Stimulated activated naive CD8-positive, alpha-beta T cell treated with anti-CD3 and anti-CD28 coated beads, Interleukin-15, amount 100 ng/mL, for 72 hours (primary cell): ENCODE measurements around the gene RAD18.
A peak's percentile ranks its signal among the peaks of the same experiment; 100 is the strongest.

Experiments
- ATAC-seq: fragments of 150-1000 bp; cut with Tn5 transposase; 2 replicates; pipeline ENCODE4 v1.10.0; 2021; ENCODE audit warnings: mild to moderate bottlenecking, moderate library complexity
- DNase-seq, 2 donors: peaks; one replicate each; pipeline ENCODE4 v3.0.0; 2021 to 2022
- H3K27ac Mint-ChIP-seq, 2 donors: one replicate each; pipeline ENCODE4 v1.8.0; 2022; ENCODE audit warnings: mild to moderate bottlenecking in 2 of 2, mixed read lengths in 2 of 2, moderate library complexity in 2 of 2
- H3K27me3 Mint-ChIP-seq: one replicate; pipeline ENCODE4 v1.8.0; 2022; ENCODE audit warnings: mixed read lengths
- H3K4me1 Mint-ChIP-seq: one replicate; pipeline ENCODE4 v1.8.0; 2022; ENCODE audit warnings: mild to moderate bottlenecking, mixed read lengths
- H3K4me3 Mint-ChIP-seq, 2 donors: one replicate each; pipeline ENCODE4 v1.8.0; 2022; ENCODE audit warnings: mild to moderate bottlenecking in 2 of 2, mixed read lengths in 2 of 2, moderate library complexity in 1 of 2
- H3K9me3 Mint-ChIP-seq, 2 donors: one replicate each; pipeline ENCODE4 v1.8.0; 2022; ENCODE audit warnings: mixed read lengths in 2 of 2

The RAD18 gene

DNA sequence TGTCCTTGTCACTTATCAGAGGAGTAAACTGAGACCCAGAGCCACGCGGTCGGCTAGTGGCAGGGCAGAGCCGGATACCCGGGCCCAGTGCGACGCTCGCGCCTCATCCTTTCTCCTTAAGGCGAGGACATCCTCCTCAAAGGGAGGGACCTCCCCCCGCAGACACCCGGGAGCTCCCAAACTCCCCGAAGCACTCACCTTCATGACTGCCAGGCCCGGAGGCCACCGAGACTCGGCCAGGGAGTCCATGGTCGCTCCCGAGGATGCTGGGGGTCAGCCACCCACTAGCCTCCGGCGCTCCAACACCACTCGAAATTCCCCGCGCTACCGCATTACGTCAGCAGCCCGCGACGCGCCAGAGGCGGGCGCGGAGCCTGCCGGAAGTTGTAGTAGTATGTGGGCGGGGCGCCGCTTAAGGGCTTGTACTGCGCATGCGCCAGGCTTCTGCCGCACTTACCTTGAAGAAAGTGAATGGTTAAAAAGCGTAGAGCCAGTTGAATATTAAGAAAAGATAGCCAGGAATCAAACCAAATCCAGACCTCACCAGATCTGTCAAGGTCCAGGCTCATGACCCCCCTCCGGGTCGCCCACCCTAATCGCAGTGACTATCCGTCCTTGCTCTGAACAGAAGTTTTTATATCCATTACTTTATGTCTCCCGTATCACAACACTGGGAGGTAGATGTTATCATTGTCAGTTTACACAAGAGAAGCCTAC, at the start of gene RAD18:
TSS of gene RAD18 (minus strand) at position 336 of the 717 bp plus-strand sequence. CDS start at position 249, 87 bp downstream.
- Mint-ChIP-seq H3K4me3 (peak within 1 kb of the TSS; percentile 96 to 98), H3K27me3 (peaks cover 7% of the 10 kb centered on the region), H3K27ac (peak within 1 kb of the TSS; percentile 94 to 99), H3K4me1 (peaks cover 44% of the 10 kb centered on the region), H3K9me3 (no peaks in the 10 kb centered on the region)
- DNase-seq (peak; percentile 91 to 94), ATAC-seq (peak; percentile 94)

- Mint-ChIP-seq H3K9me3 (no peaks in the 10 kb centered on the region), H3K4me3 (no peak overlapping the region), H3K27ac (no peak overlapping the region), H3K4me1 (peaks cover 9% of the 10 kb centered on the region), H3K27me3 (no peaks in the 10 kb centered on the region)
- ATAC-seq (peak; percentile 67), DNase-seq (no peak)
These were observed 49.2 kb upstream of the RAD18 start for GRCh38 chr3:9012521-9012920.

DNA sequence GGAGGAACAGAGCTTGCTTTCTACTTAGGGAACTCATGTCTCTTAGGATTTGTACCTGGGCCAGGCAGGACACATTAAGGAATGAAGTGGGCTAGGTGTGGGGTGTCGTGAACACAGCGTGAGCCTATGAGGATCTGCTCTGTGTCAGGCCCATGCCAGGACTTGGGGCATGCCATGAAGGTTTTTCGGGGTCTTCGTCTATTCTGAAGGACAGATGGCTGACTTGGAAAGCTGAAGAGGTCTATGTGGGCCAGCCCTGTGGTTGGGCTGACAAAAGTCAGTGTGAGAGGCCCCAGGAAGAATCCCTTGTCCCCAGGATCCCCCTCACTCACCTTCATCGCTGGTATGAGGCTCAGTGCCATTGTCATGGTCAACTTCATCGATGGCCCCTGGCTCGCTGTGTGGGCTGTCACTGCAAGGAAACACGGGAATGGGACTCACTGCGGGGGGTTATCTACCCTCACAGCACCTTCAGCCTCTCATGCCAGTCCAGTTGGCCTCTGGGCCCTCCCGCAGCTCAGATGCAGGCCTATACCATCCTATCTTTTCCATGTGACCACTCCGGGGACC, 46.8 kb upstream of the RAD18 start:
- peaks cover 9% of the 10 kb centered on the region for H3K4me1 Mint-ChIP-seq
- no peak overlapping the region for H3K27ac Mint-ChIP-seq
- H3K4me3 Mint-ChIP-seq = no peak overlapping the region
- no peaks in the 10 kb centered on the region for H3K9me3 Mint-ChIP-seq
- no peak for DNase-seq
- ATAC-seq = no peak
- no peaks in the 10 kb centered on the region for H3K27me3 Mint-ChIP-seq

DNA sequence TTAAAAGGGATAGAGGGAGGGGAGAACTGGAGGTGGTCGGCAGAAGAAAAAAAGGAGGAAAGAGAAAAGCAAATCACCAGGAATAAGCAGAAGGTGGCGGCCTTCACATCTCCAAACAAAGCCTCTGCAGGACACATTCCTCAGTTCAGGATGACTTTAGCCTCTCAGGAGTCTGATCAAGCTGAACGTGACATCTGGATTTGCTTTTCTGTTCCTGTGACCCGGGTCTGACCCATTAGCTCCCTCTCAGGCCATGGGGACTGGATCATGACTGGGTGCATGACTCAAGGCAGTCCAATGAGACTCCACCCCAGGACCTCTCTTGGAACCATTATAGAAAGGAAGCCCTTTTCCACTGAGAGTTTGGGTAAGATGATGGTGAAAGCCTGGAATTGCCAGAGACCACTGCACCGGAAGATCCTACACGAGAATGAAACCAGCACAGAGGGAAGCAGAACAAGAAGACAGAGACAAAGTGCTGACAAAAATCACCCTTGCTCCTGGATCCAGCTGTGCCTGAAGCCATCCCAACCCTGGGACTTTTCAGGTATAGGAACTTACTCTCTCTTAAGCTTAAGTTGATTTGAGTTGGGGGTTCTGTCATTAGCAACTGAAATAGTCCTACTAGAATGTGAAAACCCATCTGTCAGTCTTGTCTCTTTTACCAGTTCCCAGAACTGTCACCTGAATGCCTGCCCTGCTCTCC, 45.4 kb upstream of the RAD18 start:
- Mint-ChIP-seq H3K4me1 (peaks cover 9% of the 10 kb centered on the region), H3K27me3 (no peaks in the 10 kb centered on the region), H3K4me3 (no peak overlapping the region), H3K27ac (no peak overlapping the region), H3K9me3 (no peaks in the 10 kb centered on the region)
- DNase-seq (no peak), ATAC-seq (no peak)

DNA sequence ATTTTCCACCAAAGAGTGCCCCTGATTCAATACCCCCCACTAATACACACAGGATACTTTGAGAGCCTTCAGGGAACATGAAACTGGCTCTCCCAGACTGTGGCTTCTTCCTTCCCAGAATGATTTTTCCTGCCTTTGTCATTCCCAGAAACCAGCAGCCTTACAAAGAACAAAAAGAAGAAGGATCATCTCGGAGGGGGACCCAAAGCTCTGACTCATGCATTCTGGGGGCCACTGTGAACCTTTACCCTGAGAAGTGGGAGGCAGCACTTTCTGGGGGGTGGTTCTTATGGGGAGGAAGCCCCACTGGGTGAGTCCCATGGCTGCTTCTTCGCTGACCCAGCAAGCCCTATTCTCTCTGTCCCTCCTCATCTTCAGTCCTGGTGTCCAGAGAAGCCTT, 44.7 kb upstream of the RAD18 start:
- Mint-ChIP-seq H3K27me3 (no peaks in the 10 kb centered on the region), H3K27ac (peak overlapping the region; percentile 2 to 27)

DNA sequence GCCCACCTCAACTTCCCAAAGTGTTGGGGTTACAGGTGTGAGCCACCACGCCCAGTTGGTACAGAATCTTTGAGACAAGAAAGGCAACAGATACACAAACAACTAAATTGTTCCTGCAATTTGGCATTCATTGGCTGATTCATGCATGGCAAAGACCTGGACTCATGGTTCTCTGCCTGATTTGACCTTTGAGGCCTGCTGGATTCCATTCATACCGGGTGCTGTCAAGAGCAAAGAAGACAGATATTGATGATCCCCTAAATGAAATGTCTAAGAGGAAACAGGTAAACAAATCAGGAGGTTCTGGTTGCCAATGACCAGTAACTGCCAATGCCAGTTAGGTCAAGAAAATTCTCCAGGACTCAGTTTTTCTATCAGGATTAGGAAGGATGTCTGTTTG, 43.9 kb upstream of the RAD18 start:
- H3K4me1 Mint-ChIP-seq = peaks cover 3% of the 10 kb centered on the region
- H3K4me3 Mint-ChIP-seq = no peak overlapping the region
- no peak overlapping the region for H3K27ac Mint-ChIP-seq
- no peak for ATAC-seq
- H3K9me3 Mint-ChIP-seq = no peaks in the 10 kb centered on the region
- H3K27me3 Mint-ChIP-seq = no peaks in the 10 kb centered on the region
- DNase-seq = no peak

More for the DNA sequence above, 44.7 kb upstream of the RAD18 start:
- Mint-ChIP-seq H3K9me3 (no peaks in the 10 kb centered on the region), H3K4me3 (no peak overlapping the region), H3K4me1 (peaks cover 9% of the 10 kb centered on the region)
- ATAC-seq (no peak), DNase-seq (no peak)

DNA sequence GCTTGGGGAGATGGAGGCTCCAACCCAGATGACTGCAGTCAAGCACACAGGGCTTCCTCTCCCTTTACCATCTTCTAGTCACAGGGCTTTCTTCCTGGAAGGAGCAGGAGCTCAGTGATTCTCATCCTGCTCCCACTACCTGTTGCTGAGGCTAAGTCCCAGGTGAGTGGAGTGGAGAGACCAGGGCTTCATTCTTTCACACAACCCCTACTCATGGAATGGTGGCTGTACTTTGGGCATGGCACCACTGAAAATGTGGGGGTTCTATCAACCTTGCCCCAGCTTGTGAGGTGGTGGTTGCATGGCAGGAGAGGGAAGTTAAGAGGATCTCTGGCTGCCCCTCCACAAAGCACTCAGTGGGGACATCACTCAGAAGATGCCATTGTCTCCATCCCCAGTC, 36.8 kb upstream of the RAD18 start:
- H3K27ac Mint-ChIP-seq = no peak overlapping the region
- DNase-seq (no peak), ATAC-seq (no peak)
- no peaks in the 10 kb centered on the region for H3K9me3 Mint-ChIP-seq
- no peak overlapping the region for H3K4me3 Mint-ChIP-seq
- H3K4me1 Mint-ChIP-seq = no peaks in the 10 kb centered on the region
- no peaks in the 10 kb centered on the region for H3K27me3 Mint-ChIP-seq

DNA sequence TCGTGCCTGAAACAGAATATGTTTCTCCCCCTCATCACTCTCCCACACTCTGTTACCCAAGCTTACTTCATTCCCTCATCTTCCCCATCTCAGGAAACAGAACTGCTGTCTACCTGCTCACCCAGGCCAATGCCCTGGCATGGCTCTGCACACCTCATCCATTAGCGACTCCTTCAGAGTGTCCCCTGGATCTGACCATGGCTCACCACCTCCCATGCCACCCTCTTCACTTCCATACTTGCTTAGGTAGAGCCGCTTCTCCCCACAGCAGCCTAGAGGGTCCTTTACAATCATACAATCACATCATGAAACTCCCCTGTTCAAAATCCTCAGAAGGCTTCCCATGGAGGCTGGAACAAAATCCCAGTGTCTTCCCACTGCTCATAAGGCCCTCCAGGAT, 33.9 kb upstream of the RAD18 start:
- Mint-ChIP-seq H3K4me3 (no peak overlapping the region), H3K4me1 (no peaks in the 10 kb centered on the region), H3K27me3 (no peaks in the 10 kb centered on the region), H3K27ac (no peak overlapping the region), H3K9me3 (no peaks in the 10 kb centered on the region)
- DNase-seq = no peak
- ATAC-seq = no peak

DNA sequence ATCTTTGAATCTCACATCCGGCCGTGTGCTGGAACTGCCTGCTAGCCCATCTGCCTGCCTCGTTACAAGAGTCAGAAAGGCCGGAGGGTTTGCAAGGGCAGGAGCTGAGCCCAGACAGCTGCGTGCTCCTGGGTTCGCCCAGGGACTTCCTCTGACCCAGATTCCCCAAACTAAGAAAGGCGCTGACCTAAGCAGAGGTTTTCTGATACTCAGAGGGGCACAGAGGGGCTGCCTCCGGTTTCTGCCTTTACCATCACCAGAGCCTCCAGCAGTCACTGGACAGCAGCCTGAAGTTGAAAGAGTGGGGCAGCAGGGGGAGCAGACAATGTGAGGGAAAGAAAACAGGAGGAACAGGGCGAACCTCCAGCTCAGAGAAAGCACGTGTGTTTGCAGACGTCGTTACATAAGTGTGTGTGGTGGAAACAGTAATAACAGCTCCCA, 33.4 kb upstream of the RAD18 start:
- ATAC-seq (no peak), DNase-seq (no peak)
- Mint-ChIP-seq H3K27me3 (no peaks in the 10 kb centered on the region), H3K4me3 (no peak overlapping the region), H3K27ac (no peak overlapping the region), H3K9me3 (no peaks in the 10 kb centered on the region), H3K4me1 (no peaks in the 10 kb centered on the region)

GRCh38 chr3:8996216-8996615, 32.9 kb upstream of the RAD18 start:
- H3K27me3 Mint-ChIP-seq = no peaks in the 10 kb centered on the region
- ATAC-seq = no peak
- H3K27ac Mint-ChIP-seq = no peak overlapping the region
- no peaks in the 10 kb centered on the region for H3K9me3 Mint-ChIP-seq
- no peak overlapping the region for H3K4me3 Mint-ChIP-seq
- DNase-seq = no peak
- H3K4me1 Mint-ChIP-seq = no peaks in the 10 kb centered on the region

DNA sequence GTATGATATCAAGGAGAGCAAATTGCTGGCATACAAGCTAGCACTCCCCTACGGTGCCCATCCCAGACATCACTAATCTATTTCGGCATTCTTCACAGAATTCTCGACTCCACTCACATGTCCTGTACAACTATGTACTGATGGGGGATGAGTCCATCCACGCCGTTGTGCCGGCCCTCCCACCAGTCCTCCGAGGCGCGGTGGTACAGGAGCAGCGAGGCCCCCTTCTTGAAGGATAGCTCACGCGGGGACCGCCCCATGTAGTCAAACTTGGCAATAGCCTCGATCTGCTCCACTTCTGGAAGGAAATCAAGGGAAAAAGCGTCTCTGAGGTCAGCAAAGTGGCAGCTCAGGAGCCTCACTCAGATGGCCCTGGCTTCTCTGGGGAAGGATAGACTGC, 31.0 kb upstream of the RAD18 start:
- Mint-ChIP-seq H3K9me3 (no peaks in the 10 kb centered on the region), H3K27ac (no peak overlapping the region), H3K4me1 (no peaks in the 10 kb centered on the region), H3K27me3 (no peaks in the 10 kb centered on the region), H3K4me3 (no peak overlapping the region)
- no peak for ATAC-seq
- DNase-seq = no peak

DNA sequence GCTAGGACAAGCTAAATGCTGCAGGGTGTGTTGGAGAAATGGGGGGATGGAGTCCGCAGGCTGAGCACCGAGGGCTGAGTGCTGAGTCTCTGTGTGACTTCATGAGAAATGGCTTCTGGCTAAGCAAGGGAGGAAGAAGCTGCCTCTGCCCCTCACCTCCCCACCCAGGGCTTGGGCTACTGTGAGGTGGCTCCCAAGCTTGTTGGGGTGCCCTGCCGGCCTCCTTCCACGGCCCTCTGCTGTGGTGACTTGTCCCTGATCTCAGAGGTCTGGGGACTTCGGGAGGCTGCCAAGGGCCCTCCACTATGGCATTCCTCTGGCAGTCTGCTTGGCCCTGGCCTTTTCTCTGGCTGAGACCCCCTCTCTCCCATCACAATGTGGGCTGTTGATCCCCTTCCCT, 30.1 kb upstream of the RAD18 start:
- DNase-seq (no peak), ATAC-seq (no peak)
- no peaks in the 10 kb centered on the region for H3K4me1 Mint-ChIP-seq

DNA sequence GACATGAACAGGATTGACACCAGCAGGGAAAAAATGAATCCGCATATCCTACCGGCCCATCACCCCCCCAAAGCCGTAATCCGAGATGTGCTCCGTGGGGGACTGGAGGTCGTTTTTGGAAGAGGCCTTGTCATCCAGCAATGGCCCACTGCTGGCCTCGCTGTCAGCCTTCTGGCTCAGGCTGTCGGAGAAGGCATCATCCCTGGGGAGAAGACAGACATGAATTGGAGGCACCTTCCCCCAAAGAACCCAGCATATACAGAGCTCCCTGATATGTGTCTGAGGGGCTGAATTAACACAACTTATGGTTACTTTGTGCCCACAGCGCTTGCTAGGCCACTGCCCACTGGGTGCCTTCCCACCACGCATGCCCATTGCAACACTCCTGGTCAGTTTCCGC, 29.6 kb upstream of the RAD18 start:
- ATAC-seq (no peak), DNase-seq (no peak)
- Mint-ChIP-seq H3K4me1 (no peaks in the 10 kb centered on the region), H3K4me3 (no peak overlapping the region), H3K9me3 (no peaks in the 10 kb centered on the region), H3K27me3 (no peaks in the 10 kb centered on the region), H3K27ac (no peak overlapping the region)

More for the DNA sequence above, 30.1 kb upstream of the RAD18 start:
- Mint-ChIP-seq H3K9me3 (no peaks in the 10 kb centered on the region), H3K27me3 (no peaks in the 10 kb centered on the region), H3K4me3 (no peak overlapping the region), H3K27ac (no peak overlapping the region)

- Mint-ChIP-seq H3K4me1 (no peaks in the 10 kb centered on the region), H3K27me3 (no peaks in the 10 kb centered on the region), H3K9me3 (no peaks in the 10 kb centered on the region), H3K27ac (no peak overlapping the region), H3K4me3 (no peak overlapping the region)
- DNase-seq (no peak), ATAC-seq (no peak)
These were observed 28.9 kb upstream of the RAD18 start for GRCh38 chr3:8992199-8992598.

- DNase-seq = no peak
- Mint-ChIP-seq H3K9me3 (no peaks in the 10 kb centered on the region), H3K27ac (no peak overlapping the region), H3K4me3 (no peak overlapping the region), H3K27me3 (no peaks in the 10 kb centered on the region), H3K4me1 (no peaks in the 10 kb centered on the region)
- no peak for ATAC-seq
These were observed 27.3 kb upstream of the RAD18 start for GRCh38 chr3:8990266-8991215.
